Gastrocnemius medialis (tissue), 4 donors: ENCODE measurements around the gene RFWD3.

Source experiments
- CTCF ChIP-seq, 5 experiments: fragments of 450-650 bp in 3 of 5; fragments of 200-600 bp in 2 of 5; sonication (generic) in 2 of 5; IDR thresholded peaks in 4 of 5; conservative IDR thresholded peaks in 1 of 5; 1 replicate in 4 of 5; 2 replicates in 1 of 5; pipeline ENCODE4 v1.5.1; 2016 to 2019; ENCODE audit warnings: antibody characterized with exemption in 5 of 5, mild to moderate bottlenecking in 3 of 5, moderate library complexity in 3 of 5
- POLR2A ChIP-seq, 2 donors: fragments of 450-650 bp; IDR thresholded peaks; one replicate each; pipeline ENCODE4 v1.6.1; 2017; ENCODE audit warnings: antibody characterized with exemption in 2 of 2, mild to moderate bottlenecking in 2 of 2, moderate library complexity in 2 of 2

- TF ChIP-seq POLR2A (IDR thresholded peaks at IDR 0.05), result no peak
- no peak for TF ChIP-seq CTCF (IDR thresholded peaks at IDR 0.05 in 4 of 5, conservative IDR thresholded peaks at IDR 0.05 in 1 of 5)
Measured at GRCh38 chr16:74605332-74605731, 61.3 kb downstream of the RFWD3 start.
